Measurements from ENCODE around the gene CCDC77. TPM values are rescaled to one million over a fixed set of nuclear protein-coding genes. Genes with fewer than 3 reads are reported as not detected.

The CCDC77 gene
- total RNA-seq, 1 donor from 2014 or later: 5.7 TPM

DNA sequence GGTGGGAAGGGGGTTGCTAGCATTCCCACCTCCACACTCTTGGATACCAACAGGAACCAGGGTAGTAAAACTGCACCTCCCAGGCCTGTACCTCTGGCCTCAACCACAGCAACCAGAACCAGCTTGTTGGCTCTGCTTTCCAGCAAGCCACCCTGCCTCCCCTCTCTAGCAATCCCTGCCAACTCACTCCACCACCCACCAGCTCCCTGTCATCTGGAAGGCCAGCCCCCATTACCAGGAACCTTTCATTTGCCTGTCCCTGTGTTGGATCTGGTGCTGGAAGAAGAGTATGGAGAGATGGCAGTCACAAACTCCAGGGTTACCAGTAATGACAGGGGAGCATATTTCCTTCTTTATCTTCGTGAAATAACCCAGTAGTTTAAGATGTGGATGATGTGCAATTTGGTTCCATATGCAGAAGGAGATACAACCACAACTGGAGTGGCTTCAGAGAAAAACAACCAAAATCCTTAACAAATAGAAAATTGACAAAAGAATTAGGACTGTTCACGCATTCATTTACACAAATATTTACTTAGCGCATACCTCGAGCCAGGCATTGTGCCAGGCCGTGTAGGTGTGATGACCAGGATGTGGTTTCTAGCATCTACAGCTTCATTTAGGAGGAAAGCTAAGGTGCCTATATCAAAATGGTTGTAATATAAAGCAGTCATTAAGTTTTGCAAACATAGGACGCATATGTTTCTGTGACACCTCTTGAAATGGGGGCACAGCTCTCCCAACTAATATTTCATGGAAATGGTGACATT is 61.7 kb downstream of the CCDC77 start:
- Histone ChIP-seq H3K9me3 (no peaks in the 10 kb centered on the region), H3K36me3 (no peaks in the 10 kb centered on the region), H3K27me3 (peaks cover 24% of the 10 kb centered on the region), H3K27ac (no peak overlapping the region), H3K4me1 (peaks cover 6% of the 10 kb centered on the region), H3K4me3 (no peak overlapping the region)
- DNase-seq (peak; percentile 66), ATAC-seq (no peak)
- intact Hi-C loops (cut with DNase I): no loop called here
- TF ChIP-seq, protein P1, sequence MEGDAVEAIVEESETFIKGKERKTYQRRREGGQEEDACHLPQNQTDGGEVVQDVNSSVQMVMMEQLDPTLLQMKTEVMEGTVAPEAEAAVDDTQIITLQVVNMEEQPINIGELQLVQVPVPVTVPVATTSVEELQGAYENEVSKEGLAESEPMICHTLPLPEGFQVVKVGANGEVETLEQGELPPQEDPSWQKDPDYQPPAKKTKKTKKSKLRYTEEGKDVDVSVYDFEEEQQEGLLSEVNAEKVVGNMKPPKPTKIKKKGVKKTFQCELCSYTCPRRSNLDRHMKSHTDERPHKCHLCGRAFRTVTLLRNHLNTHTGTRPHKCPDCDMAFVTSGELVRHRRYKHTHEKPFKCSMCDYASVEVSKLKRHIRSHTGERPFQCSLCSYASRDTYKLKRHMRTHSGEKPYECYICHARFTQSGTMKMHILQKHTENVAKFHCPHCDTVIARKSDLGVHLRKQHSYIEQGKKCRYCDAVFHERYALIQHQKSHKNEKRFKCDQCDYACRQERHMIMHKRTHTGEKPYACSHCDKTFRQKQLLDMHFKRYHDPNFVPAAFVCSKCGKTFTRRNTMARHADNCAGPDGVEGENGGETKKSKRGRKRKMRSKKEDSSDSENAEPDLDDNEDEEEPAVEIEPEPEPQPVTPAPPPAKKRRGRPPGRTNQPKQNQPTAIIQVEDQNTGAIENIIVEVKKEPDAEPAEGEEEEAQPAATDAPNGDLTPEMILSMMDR (IDR thresholded peaks at IDR 0.05): no peak

DNA sequence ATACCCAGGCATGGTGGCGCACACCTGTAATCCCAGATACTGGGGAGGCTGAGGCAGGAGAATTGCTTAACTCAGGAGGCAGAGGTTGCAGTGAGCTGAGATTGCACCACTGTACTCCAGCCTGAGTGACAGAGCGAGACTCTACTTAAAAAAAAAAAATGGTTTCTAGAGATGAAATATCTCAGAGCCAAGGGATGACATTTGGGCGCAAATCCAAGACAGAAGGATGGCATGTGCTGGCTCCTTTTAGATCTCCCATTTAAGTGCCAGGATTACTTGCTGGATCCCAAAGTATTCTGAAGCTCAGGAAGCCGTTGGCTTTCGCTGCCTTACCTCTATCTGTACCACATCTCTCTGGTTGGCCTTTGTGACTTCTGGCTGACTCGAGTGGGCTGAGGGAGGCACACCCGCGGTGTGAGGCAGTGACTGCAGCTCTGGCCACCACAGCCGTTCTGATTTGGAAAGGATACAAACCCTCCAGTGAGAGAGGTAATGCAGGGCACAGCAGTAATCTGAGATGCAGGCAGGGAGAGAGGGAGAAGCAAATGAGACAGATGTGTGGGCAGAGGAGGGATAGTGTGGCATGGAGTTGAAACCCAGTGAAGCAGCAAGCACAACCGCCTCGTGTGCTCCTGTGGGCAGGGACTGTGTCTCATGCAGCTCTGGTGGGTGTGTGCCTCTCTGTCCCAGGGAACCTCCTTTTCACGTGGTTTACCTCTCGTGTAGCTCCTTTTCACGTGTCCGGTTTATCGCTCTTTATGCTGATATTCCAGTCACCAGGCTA is 63.2 kb downstream of the CCDC77 start:
- intact Hi-C loops (cut with DNase I): no loop called here
- Histone ChIP-seq H3K4me3 (no peak overlapping the region), H3K4me1 (no peaks in the 10 kb centered on the region), H3K9me3 (no peaks in the 10 kb centered on the region), H3K36me3 (no peaks in the 10 kb centered on the region), H3K27me3 (peaks cover 15% of the 10 kb centered on the region), H3K27ac (no peak overlapping the region)
- ATAC-seq: no peak
- DNase-seq: no peak
- TF ChIP-seq, protein P1 (IDR thresholded peaks at IDR 0.05): no peak

DNA sequence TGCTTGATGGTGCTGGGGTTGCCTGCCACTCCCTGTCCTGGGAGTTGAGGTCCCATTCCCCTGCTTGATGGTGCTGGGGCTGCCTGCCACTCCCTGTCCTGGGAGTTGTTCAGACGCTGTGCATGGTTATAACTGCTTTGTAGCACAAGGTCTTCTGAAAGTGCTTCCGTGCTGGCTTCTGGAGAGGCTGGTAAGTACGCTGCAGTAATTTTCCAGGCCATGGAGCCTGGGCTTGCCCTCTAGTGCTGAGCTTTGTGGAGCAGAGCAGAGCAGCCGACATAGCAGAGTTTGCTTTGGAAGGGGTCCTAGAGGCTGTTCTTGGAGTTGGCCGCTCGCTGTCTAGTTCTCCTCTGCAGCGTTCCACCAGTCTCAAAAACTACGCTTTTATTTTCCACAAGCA is 64.6 kb downstream of the CCDC77 start:
- intact Hi-C loops (cut with DNase I): no loop called here
- DNase-seq (peak; percentile 63), ATAC-seq (peak; percentile 83)
- TF ChIP-seq, protein P1 (IDR thresholded peaks at IDR 0.05): no peak
- Histone ChIP-seq H3K27me3 (peaks cover 8% of the 10 kb centered on the region), H3K4me1 (no peaks in the 10 kb centered on the region), H3K9me3 (no peaks in the 10 kb centered on the region), H3K27ac (peak overlapping the region; percentile 11), H3K4me3 (no peak overlapping the region), H3K36me3 (no peaks in the 10 kb centered on the region)

DNA sequence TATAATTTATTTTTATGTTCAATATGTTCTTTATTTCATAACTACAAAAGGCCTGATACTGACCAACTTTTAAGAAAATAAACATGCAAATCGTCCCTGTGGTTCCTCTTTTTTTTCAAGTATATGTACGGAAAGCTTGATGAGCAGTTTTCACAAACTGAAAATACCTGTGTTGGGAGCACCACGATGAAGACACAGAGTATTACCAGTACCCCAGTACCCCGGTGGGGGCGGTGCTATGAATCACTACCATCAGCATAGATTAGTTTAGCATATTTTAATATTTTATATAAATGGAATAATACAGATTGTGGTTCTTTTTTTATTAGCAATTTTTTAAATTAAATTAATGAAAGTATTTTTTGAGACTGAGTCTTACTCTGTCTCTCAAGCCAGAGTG is 65.3 kb downstream of the CCDC77 start:
- H3K27me3 ChIP-seq: peaks cover 3% of the 10 kb centered on the region
- peak overlapping the region; percentile 11 for H3K27ac ChIP-seq
- no peaks in the 10 kb centered on the region for H3K36me3 ChIP-seq
- no peaks in the 10 kb centered on the region for H3K4me1 ChIP-seq
- ATAC-seq (no peak), DNase-seq (no peak)
- intact Hi-C loops (cut with DNase I): no loop called here
- H3K9me3 ChIP-seq: no peaks in the 10 kb centered on the region
- no peak overlapping the region for H3K4me3 ChIP-seq
- TF ChIP-seq, protein P1 (IDR thresholded peaks at IDR 0.05): no peak

DNA sequence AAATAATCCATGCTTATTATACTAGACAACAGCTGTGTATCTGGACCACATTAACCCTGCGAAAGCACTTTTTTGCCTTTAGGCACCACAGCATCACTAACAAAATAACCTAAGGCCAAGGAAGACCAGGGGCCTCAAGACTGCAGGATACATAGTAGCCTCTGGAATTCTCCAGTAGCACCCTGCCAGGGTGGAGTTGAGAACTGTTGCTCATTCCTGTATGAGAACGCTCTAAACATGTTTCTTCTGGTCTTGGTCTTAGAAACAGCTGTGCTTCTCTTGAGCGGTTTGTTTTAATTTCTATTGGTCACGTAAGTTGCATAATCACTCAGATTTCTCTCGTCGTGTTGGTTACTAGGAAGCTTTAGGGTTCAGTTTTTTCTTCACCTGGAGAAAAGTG is 66.1 kb downstream of the CCDC77 start:
- DNase-seq: no peak
- intact Hi-C loops (cut with DNase I): no loop called here
- Histone ChIP-seq H3K9me3 (no peaks in the 10 kb centered on the region), H3K36me3 (no peaks in the 10 kb centered on the region), H3K27ac (no peak overlapping the region), H3K4me1 (no peaks in the 10 kb centered on the region), H3K27me3 (no peaks in the 10 kb centered on the region), H3K4me3 (no peak overlapping the region)
- TF ChIP-seq, protein P1 (IDR thresholded peaks at IDR 0.05): no peak
- ATAC-seq: no peak

All from upper lobe of right lung (tissue), 1 donor.